Progenitor cell of endocrine pancreas (in vitro differentiated cells): ENCODE results near the gene GLTPD2. TPM values are rescaled to one million over a fixed set of nuclear protein-coding genes. Genes with fewer than 3 reads are reported as not detected.

Experiments used
- DNase-seq: peaks from one replicate; pipeline ENCODE4 v3.0.0; 2021; ENCODE audit warnings: low spot score; ENCODE audit not compliant: unreplicated experiment
- H3K27ac Mint-ChIP-seq: 2 replicates; pipeline ENCODE4 v1.8.0; 2021; ENCODE audit warnings: mild to moderate bottlenecking, moderate library complexity, mixed read lengths
- H3K27me3 Mint-ChIP-seq: 2 replicates; pipeline ENCODE4 v1.8.0; 2021; ENCODE audit warnings: mixed read lengths
- H3K36me3 Mint-ChIP-seq: 2 replicates; pipeline ENCODE4 v1.8.0; 2022; ENCODE audit warnings: mixed read lengths; ENCODE audit not compliant: insufficient read depth
- H3K4me1 Mint-ChIP-seq: 2 replicates; pipeline ENCODE4 v1.8.0; 2021; ENCODE audit warnings: low read depth, mixed read lengths
- H3K4me3 Mint-ChIP-seq: 2 replicates; pipeline ENCODE4 v1.8.0; 2021; ENCODE audit warnings: low read depth, mild to moderate bottlenecking, moderate library complexity, mixed read lengths
- H3K9me3 Mint-ChIP-seq: 2 replicates; pipeline ENCODE4 v1.8.0; 2021; ENCODE audit warnings: low read depth, mixed read lengths
- CTCF ChIP-seq: fragments of 200-600 bp; sonication (generic); IDR thresholded peaks from one replicate; pipeline ENCODE4 v1.5.0; 2021; ENCODE audit warnings: antibody characterized with exemption, mild to moderate bottlenecking; ENCODE audit not compliant: unreplicated experiment
- total RNA-seq: library from RNA; stranded (reverse); gene quantifications from 2 replicates; pipeline ENCODE4 v1.2.1, GENCODE V29; 2021

Gene GLTPD2
- total RNA-seq, 1 donor from 2014 or later: 4.0 TPM

- no peak for DNase-seq
- no peaks in the 10 kb centered on the region for H3K9me3 Mint-ChIP-seq
- no peaks in the 10 kb centered on the region for H3K36me3 Mint-ChIP-seq
- H3K27me3 Mint-ChIP-seq: peaks cover 11% of the 10 kb centered on the region
- H3K4me1 Mint-ChIP-seq: peaks cover 5% of the 10 kb centered on the region
- H3K4me3 Mint-ChIP-seq: no peak overlapping the region
- no peak for TF ChIP-seq CTCF
- H3K27ac Mint-ChIP-seq: no peak overlapping the region
Measured at GRCh38 chr17:4782652-4783051, 6.1 kb upstream of the GLTPD2 start.

DNA sequence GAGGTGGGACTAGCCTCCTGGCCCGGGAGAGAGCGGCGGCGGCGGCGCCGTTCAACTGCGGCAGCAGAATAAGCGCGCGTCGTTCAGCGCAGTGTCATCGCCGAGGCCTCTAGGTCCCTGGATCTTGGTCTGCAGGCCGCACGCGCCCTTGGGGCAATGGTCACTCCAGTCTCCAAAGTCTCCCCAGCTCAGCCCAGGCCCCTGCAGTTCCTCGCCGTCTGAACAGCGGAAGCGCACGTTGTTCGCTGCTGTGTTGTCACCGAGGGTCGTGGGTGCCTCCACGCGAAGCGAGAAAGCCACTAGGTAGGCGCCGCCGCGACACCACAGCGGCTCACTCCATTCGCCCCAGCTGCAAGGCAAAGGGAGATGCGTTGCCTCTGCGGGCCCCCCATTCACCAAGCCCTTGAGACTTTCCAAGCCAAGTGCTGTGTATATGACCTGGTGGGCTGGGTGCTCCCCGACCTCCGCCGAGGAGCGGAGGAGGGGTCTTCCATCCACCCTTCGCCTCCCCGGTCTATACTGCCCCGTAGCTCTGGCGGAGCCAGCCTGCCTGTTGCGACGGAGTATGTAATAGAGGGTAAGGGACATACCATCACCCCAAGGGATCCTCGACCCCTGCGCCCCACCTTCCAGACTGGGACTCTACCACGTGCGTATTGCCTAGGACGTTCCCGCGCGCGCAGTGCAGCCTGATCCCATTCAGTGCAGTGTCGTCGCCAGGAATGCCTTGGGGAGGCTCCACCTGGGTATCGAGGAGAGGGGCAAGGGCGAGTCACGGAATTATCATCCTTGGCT is 3.3 kb upstream of the GLTPD2 start:
- no peak overlapping the region for H3K27ac Mint-ChIP-seq
- H3K4me1 Mint-ChIP-seq: peaks cover 9% of the 10 kb centered on the region
- peaks cover 8% of the 10 kb centered on the region for H3K27me3 Mint-ChIP-seq
- no peaks in the 10 kb centered on the region for H3K36me3 Mint-ChIP-seq
- DNase-seq: no peak
- TF ChIP-seq CTCF: no peak
- no peaks in the 10 kb centered on the region for H3K9me3 Mint-ChIP-seq
- H3K4me3 Mint-ChIP-seq: no peak overlapping the region

DNA sequence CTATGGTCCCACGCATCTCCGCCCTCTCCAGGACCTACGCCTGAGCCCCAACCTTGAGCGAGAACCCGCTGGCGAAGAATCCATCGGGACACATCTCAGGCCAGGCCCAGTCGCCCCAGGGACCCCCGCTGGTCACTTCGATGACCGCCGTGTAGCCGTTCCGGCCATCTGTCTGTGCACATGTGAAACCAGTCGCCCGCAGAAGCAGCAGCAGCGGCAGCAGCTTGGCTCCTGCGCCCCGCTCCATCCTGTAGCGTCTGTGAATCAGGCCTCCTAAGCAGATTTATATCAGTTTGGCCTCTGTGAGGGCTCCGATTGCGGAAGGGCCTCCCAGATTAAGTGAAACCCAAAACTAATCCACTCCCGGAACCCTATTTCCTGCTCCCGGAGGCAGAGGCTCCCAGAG is 2.7 kb upstream of the GLTPD2 start, which contains the start of gene VMO1:
VMO1 (minus strand) TSS at position 259 of the 406 bp plus-strand sequence; CDS start at position 247, 12 bp downstream.
- Mint-ChIP-seq H3K4me3 (no peak within 1 kb of the TSS), H3K9me3 (no peaks in the 10 kb centered on the region), H3K4me1 (peaks cover 13% of the 10 kb centered on the region), H3K36me3 (no peaks in the 10 kb centered on the region), H3K27ac (no peak within 1 kb of the TSS), H3K27me3 (peaks cover 8% of the 10 kb centered on the region)
- no peak for DNase-seq
- no peak for TF ChIP-seq CTCF

DNA sequence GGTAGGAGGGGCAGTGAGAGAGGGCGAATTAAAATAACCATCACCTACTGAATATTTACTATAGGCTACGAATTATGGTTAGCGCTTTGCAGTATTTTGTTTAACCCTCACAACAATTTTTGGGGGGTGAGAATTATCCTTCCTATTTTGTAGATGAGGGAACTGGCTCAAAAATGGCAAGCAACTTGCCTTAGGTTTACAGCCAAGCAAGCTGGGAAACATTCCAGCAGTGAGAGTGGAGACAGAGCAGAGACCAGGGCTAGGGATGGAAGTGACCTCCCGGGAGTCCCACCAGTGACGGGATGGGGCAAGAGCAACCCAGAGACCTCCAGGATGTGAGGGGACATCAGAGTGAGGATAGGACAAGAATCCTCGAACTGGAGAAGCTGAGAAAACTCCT is 2.2 kb upstream of the GLTPD2 start:
- no peak for TF ChIP-seq CTCF
- Mint-ChIP-seq H3K9me3 (no peaks in the 10 kb centered on the region), H3K4me3 (no peak overlapping the region), H3K36me3 (no peaks in the 10 kb centered on the region), H3K4me1 (peaks cover 13% of the 10 kb centered on the region), H3K27me3 (peaks cover 8% of the 10 kb centered on the region), H3K27ac (no peak overlapping the region)
- no peak for DNase-seq

- Mint-ChIP-seq H3K27ac (peak overlapping the region; percentile 49), H3K27me3 (peaks cover 2% of the 10 kb centered on the region), H3K9me3 (no peaks in the 10 kb centered on the region), H3K36me3 (no peaks in the 10 kb centered on the region), H3K4me1 (peaks cover 13% of the 10 kb centered on the region), H3K4me3 (peak overlapping the region; percentile 81)
- no peak for TF ChIP-seq CTCF
- DNase-seq: no peak
Measured at GRCh38 chr17:4788159-4788806, 481 bp upstream of the GLTPD2 start.
